Esophagus muscularis mucosa (tissue), 4 donors: ENCODE measurements around the gene GRIK5.

Experiments used
- EP300 ChIP-seq: sonication (generic); formaldehyde crosslinking; IDR thresholded peaks from one replicate; pipeline ENCODE4 v1.6.1; 2017; ENCODE audit warnings: antibody characterized with exemption
- POLR2AphosphoS5 ChIP-seq, 2 donors: sonication (generic); formaldehyde crosslinking; IDR thresholded peaks; one replicate each; pipeline ENCODE4 v1.6.1; 2017; ENCODE audit warnings: antibody characterized with exemption in 2 of 2
- TF ChIP-seq, protein P1 (sequence below), 3 experiments: fragments of 200-600 bp in 2 of 3; fragments of 450-650 bp in 1 of 3; sonication (generic) in 2 of 3; IDR thresholded peaks; one replicate each; pipeline ENCODE4 v1.5.1; 2017 to 2019; ENCODE audit warnings: antibody characterized with exemption in 3 of 3, mild to moderate bottlenecking in 2 of 3, moderate library complexity in 1 of 3

DNA sequence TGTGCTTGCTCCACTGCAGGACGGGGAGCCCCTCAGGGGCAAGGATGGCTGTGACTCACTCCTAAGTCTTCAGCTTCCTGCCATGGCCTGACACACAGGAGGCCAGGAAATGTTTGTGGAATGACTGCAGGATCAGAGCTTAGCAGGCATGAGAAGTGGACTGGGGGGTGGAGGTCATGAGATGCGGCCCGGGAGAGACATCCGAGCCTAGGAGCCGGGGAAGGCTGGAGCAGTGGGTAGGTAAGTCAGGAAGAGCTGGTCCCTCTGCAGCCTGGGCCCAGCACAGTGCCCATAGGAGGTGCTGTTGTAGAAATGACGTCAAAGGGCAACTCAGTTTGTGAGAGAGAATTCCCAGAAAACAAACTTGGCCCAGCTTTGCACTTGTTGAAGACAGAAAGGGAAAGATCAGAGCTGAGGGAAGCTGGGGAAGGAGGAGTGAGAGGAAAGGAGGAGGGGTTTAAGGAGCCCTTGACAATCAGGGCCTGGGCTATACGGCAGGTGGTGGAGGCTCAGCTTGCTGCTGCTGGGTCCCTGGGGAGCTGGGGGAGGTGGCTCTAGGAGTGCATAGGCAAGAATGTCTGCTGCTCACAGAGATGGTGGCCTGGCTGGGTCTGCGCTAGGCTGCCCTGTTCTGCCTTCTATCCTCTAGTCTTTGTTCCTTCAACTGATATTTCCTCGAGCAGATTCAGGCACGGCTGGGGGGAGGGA is 43.8 kb upstream of the GRIK5 start:
- TF ChIP-seq EP300 (no peak), POLR2AphosphoS5 (IDR thresholded peaks at IDR 0.05) (no peak)
- TF ChIP-seq, protein P1, sequence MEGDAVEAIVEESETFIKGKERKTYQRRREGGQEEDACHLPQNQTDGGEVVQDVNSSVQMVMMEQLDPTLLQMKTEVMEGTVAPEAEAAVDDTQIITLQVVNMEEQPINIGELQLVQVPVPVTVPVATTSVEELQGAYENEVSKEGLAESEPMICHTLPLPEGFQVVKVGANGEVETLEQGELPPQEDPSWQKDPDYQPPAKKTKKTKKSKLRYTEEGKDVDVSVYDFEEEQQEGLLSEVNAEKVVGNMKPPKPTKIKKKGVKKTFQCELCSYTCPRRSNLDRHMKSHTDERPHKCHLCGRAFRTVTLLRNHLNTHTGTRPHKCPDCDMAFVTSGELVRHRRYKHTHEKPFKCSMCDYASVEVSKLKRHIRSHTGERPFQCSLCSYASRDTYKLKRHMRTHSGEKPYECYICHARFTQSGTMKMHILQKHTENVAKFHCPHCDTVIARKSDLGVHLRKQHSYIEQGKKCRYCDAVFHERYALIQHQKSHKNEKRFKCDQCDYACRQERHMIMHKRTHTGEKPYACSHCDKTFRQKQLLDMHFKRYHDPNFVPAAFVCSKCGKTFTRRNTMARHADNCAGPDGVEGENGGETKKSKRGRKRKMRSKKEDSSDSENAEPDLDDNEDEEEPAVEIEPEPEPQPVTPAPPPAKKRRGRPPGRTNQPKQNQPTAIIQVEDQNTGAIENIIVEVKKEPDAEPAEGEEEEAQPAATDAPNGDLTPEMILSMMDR (IDR thresholded peaks at IDR 0.05), result no peak
